IMR-90 (cell line): Measurements from ENCODE around the gene PODXL2. TPM values are rescaled to one million over a fixed set of nuclear protein-coding genes. Genes with fewer than 3 reads are reported as not detected.

Experiments used
- ATAC-seq: fragments of 200-7000 bp; cut with Tn5 transposase; 2 replicates; pipeline ENCODE4 v1.9.1; 2020; ENCODE audit warnings: low read depth, mild to moderate bottlenecking, moderate library complexity
- BruUV-seq: library from RNA; stranded (reverse); fragments of 400-500 nt; replicated peaks from 2 replicates; lab custom pipeline; 2021; lab: Mats Ljungman, UMichigan
- CTCF ChIA-PET: fragments of 300-600 bp; formaldehyde crosslinking; extraction: SDS; loops from one replicate; lab custom pipeline; 2021; ENCODE audit warnings: antibody characterized with exemption; lab: Yijun Ruan, JAX
- POLR2A ChIA-PET: fragments of 300-600 bp; sonication (Branson Sonifier 250); formaldehyde crosslinking; loops from one replicate; lab custom pipeline; 2022; ENCODE audit warnings: antibody characterized with exemption; ENCODE audit not compliant: unreplicated experiment; lab: Charles Lee
- DNase-seq: peaks from one replicate; pipeline ENCODE4 v3.0.0; 2013
- H2AFZ ChIP-seq: replicated peaks from 2 replicates; pipeline ENCODE3; 2013; ENCODE audit warnings: low read length, mild to moderate bottlenecking; ENCODE audit not compliant: poor library complexity
- H2AK5ac ChIP-seq: 2 replicates; pipeline ENCODE4 v1.6.1; 2013; ENCODE audit warnings: low read depth, low read length, inconsistent platforms
- H2AK9ac ChIP-seq: replicated peaks from 2 replicates; pipeline ENCODE3; 2013; ENCODE audit warnings: mild to moderate bottlenecking, low read depth, low read length, moderate library complexity; ENCODE audit not compliant: poor library complexity
- H2BK120ac ChIP-seq: 2 replicates; pipeline ENCODE4 v1.6.1; 2013; ENCODE audit warnings: low read depth, low read length, inconsistent platforms
- H2BK15ac ChIP-seq: 3 replicates; pipeline ENCODE4 v1.6.1; 2013; ENCODE audit warnings: low read depth, low read length, inconsistent platforms
- H2BK20ac ChIP-seq: 2 replicates; pipeline ENCODE4 v1.6.1; 2013; ENCODE audit warnings: low read depth, mild to moderate bottlenecking, inconsistent platforms, low read length, moderate library complexity
- H2BK5ac ChIP-seq: 2 replicates; pipeline ENCODE4 v1.6.1; 2013; ENCODE audit warnings: mild to moderate bottlenecking, low read depth, low read length, inconsistent platforms; ENCODE audit not compliant: poor library complexity, severe bottlenecking
- H3K14ac ChIP-seq: replicated peaks from 2 replicates; pipeline ENCODE4 v1.6.1; 2013; ENCODE audit warnings: low read depth, low read length, inconsistent platforms
- H3K18ac ChIP-seq: 2 replicates; pipeline ENCODE4 v1.6.1; 2013; ENCODE audit warnings: low read depth, low read length, control low read depth
- H3K23ac ChIP-seq: 2 replicates; pipeline ENCODE4 v1.6.1; 2013; ENCODE audit warnings: low read depth, low read length, inconsistent platforms
- H3K27ac ChIP-seq: 2 replicates; pipeline ENCODE4 v1.5.1; 2013; ENCODE audit warnings: mild to moderate bottlenecking, control low read depth, low read length; ENCODE audit not compliant: insufficient read depth
- H3K27me3 ChIP-seq: 2 replicates; pipeline ENCODE4 v1.6.1; 2013; ENCODE audit warnings: low read length; ENCODE audit not compliant: control insufficient read depth, insufficient read depth
- H3K36me3 ChIP-seq: 2 replicates; pipeline ENCODE4 v1.6.1; 2013; ENCODE audit warnings: low read length, mixed read lengths; ENCODE audit not compliant: control insufficient read depth, insufficient read depth
- H3K4ac ChIP-seq: 2 replicates; pipeline ENCODE4 v1.6.1; 2013; ENCODE audit warnings: low read depth, low read length, inconsistent platforms
- H3K4me1 ChIP-seq: 2 replicates; pipeline ENCODE4 v1.6.1; 2013; ENCODE audit warnings: low read length, mixed read lengths; ENCODE audit not compliant: control insufficient read depth, insufficient read depth
- H3K4me2 ChIP-seq: 2 replicates; pipeline ENCODE4 v1.6.1; 2013; ENCODE audit warnings: low read depth, mild to moderate bottlenecking, control low read depth, low read length, moderate library complexity
- H3K4me3 ChIP-seq: 2 replicates; pipeline ENCODE4 v1.5.1; 2013; ENCODE audit warnings: low read depth, mild to moderate bottlenecking, control low read depth, low read length, moderate library complexity; ENCODE audit not compliant: insufficient read depth
- H3K56ac ChIP-seq: 2 replicates; pipeline ENCODE4 v1.6.1; 2013; ENCODE audit warnings: low read length, inconsistent platforms; ENCODE audit not compliant: insufficient read depth; ENCODE audit errors: extremely low read depth
- H3K79me1 ChIP-seq, 2 experiments: 2 replicates each; pipeline ENCODE4 v1.6.1; 2013; ENCODE audit warnings: low read length in 2 of 2, inconsistent platforms in 1 of 2, low read depth in 1 of 2
- H3K9ac ChIP-seq: 2 replicates; pipeline ENCODE4 v1.6.1; 2013; ENCODE audit warnings: low read depth, low read length, control low read depth
- H3K9me1 ChIP-seq: 2 replicates; pipeline ENCODE4 v1.6.1; 2013; ENCODE audit warnings: low read length, inconsistent platforms; ENCODE audit not compliant: insufficient read depth
- H3K9me3 ChIP-seq: 2 replicates; pipeline ENCODE4 v1.6.1; 2013; ENCODE audit warnings: low read length; ENCODE audit not compliant: control insufficient read depth, insufficient read depth
- H4K20me1 ChIP-seq: 2 replicates; pipeline ENCODE4 v1.6.1; 2013; ENCODE audit warnings: low read length, inconsistent platforms; ENCODE audit not compliant: insufficient read depth
- H4K5ac ChIP-seq: 2 replicates; pipeline ENCODE4 v1.6.1; 2013; ENCODE audit warnings: mild to moderate bottlenecking, low read depth, low read length, control low read depth
- H4K8ac ChIP-seq, 2 experiments: 2 replicates each; pipeline ENCODE4 v1.6.1; 2013; ENCODE audit warnings: low read depth in 2 of 2, low read length in 2 of 2, control low read depth in 1 of 2, inconsistent platforms in 1 of 2
- H4K91ac ChIP-seq: 2 replicates; pipeline ENCODE4 v1.6.1; 2013; ENCODE audit warnings: low read depth, low read length, inconsistent platforms; ENCODE audit not compliant: insufficient read depth
- CHD1 ChIP-seq: IDR thresholded peaks from 2 replicates; pipeline ENCODE4 v1.6.1; 2012; ENCODE audit warnings: low read depth, low read length, improper control_type of control experiment
- CTCF ChIP-seq: conservative IDR thresholded peaks from 2 replicates; pipeline ENCODE4 v1.5.1; 2012; ENCODE audit warnings: mild to moderate bottlenecking, low read depth, low read length, improper control_type of control experiment
- ELK1 ChIP-seq: fragments of 150-350 bp; IDR thresholded peaks from 2 replicates; pipeline ENCODE4 v1.6.1; 2016; ENCODE audit warnings: low read depth, mild to moderate bottlenecking, low read length, moderate library complexity, borderline replicate concordance
- FOS ChIP-seq: fragments of 150-350 bp; IDR thresholded peaks from 2 replicates; pipeline ENCODE4 v1.6.1; 2016; ENCODE audit warnings: low read depth, low read length
- NFE2L2 ChIP-seq: fragments of 150-350 bp; IDR thresholded peaks from 2 replicates; pipeline ENCODE4 v1.6.1; 2016; ENCODE audit warnings: low read depth, mild to moderate bottlenecking, low read length
- RCOR1 ChIP-seq: IDR thresholded peaks from 2 replicates; pipeline ENCODE4 v1.6.1; 2012; ENCODE audit warnings: mild to moderate bottlenecking, low read length, improper control_type of control experiment; ENCODE audit not compliant: insufficient replicate concordance
- SMC3 ChIP-seq: fragments of 150-350 bp; IDR thresholded peaks from 2 replicates; pipeline ENCODE4 v1.6.1; 2016; ENCODE audit warnings: low read depth, mild to moderate bottlenecking, antibody characterized with exemption, low read length, moderate library complexity
- dilution Hi-C: fragments of 300-500 bp; cut with HindIII; formaldehyde crosslinking; loops from one replicate; pipeline ENCODE4 v1.14.3; 2018; ENCODE audit warnings: low sequenced_read_pairs; ENCODE audit not compliant: unreplicated experiment
- in situ Hi-C: fragments of 300-500 bp; cut with MboI; formaldehyde crosslinking; loops from 3 replicates; pipeline ENCODE4 v1.14.3; 2019; ENCODE audit warnings: low sequenced_read_pairs, inconsistent platforms, mixed read lengths
- intact Hi-C: fragments of 100-400 bp; cut with micrococcal nuclease; formaldehyde crosslinking; loops from 2 replicates; pipeline ENCODE4 v1.10.0; 2022
- polyA plus RNA-seq, 3 experiments: library from polyadenylated mRNA; depleted of rRNA; stranded (reverse); fragments of >200 nt; gene quantifications; 2 replicates each; pipeline ENCODE4 v1.2.3, GENCODE V29; 2012; ENCODE audit warnings: low replicate concordance in 1 of 3
- total RNA-seq: library from RNA; depleted of rRNA; stranded (reverse); fragments of >200 nt; gene quantifications from 2 replicates; pipeline ENCODE4 v1.2.3, GENCODE V29; 2012

PODXL2 gene
- total and polyA plus RNA-seq, 2 of the 4 experiments (the other 2 are of a cell fraction), result 1.6 to 5.4 TPM

GRCh38 chr3:127613406-127613805 is 15.6 kb upstream of the PODXL2 start:
- no peak overlapping the region for H2BK120ac ChIP-seq
- peaks cover 9% of the 10 kb centered on the region for H3K4me1 ChIP-seq
- CTCF ChIA-PET, result no interaction called here
- intact Hi-C loops, result no loop called here
- H2AK9ac ChIP-seq, result no peak overlapping the region
- no peaks in the 10 kb centered on the region for H3K27me3 ChIP-seq
- peaks cover 3% of the 10 kb centered on the region; the same call in 1 of the 2 replicates for H3K9me1 ChIP-seq
- H2AFZ ChIP-seq, result no peak overlapping the region
- H2BK5ac ChIP-seq, result no peak overlapping the region
- no peak overlapping the region for H3K4me3 ChIP-seq
- no peak overlapping the region for H2AK5ac ChIP-seq
- no peak overlapping the region for H3K9ac ChIP-seq
- no peak overlapping the region for H4K5ac ChIP-seq
- H4K20me1 ChIP-seq, result no peaks in the 10 kb centered on the region
- H3K23ac ChIP-seq, result no peak overlapping the region
- BruUV-seq, result no TSS peak
- dilution Hi-C loops, result no loop called here
- in situ Hi-C loops, result no loop called here
- H3K36me3 ChIP-seq, result peaks cover 18% of the 10 kb centered on the region
- no peak overlapping the region for H3K18ac ChIP-seq
- H3K4ac ChIP-seq, result no peak overlapping the region
- DNase-seq (no peak), ATAC-seq (no peak)
- H3K79me1 ChIP-seq, result peaks cover 3 to 14% of the 10 kb centered on the region in 2 experiments; a peak in 2 of 4 replicates
- POLR2A ChIA-PET, result no interaction called here
- no peak overlapping the region for H3K27ac ChIP-seq
- no peak overlapping the region for H2BK20ac ChIP-seq
- H4K91ac ChIP-seq, result no peak overlapping the region
- no peak overlapping the region for H3K14ac ChIP-seq
- no peak overlapping the region for H3K4me2 ChIP-seq
- H2BK15ac ChIP-seq, result no peak overlapping the region
- H3K9me3 ChIP-seq, result no peaks in the 10 kb centered on the region
- no peak overlapping the region for H3K56ac ChIP-seq
- TF ChIP-seq FOS (no peak), SMC3 (no peak), RCOR1 (no peak), NFE2L2 (no peak), CTCF (no peak), CHD1 (no peak), ELK1 (no peak)
- no peak overlapping the region for H4K8ac ChIP-seq
